HG02610 (cell line): Measurements from ENCODE around the gene DPF3.
"Not testable (repeated sequence)": the region's sequence is repeated elsewhere in the genome, so short reads cannot be mapped to it uniquely, and the experiment has no call there.

Experiments used
- ATAC-seq: cut with Tn5 transposase; IDR thresholded peaks from one replicate; pipeline ENCODE4 v1.9.1; 2021; ENCODE audit warnings: mild to moderate bottlenecking, moderate library complexity; ENCODE audit not compliant: unreplicated experiment

The DPF3 gene

DNA sequence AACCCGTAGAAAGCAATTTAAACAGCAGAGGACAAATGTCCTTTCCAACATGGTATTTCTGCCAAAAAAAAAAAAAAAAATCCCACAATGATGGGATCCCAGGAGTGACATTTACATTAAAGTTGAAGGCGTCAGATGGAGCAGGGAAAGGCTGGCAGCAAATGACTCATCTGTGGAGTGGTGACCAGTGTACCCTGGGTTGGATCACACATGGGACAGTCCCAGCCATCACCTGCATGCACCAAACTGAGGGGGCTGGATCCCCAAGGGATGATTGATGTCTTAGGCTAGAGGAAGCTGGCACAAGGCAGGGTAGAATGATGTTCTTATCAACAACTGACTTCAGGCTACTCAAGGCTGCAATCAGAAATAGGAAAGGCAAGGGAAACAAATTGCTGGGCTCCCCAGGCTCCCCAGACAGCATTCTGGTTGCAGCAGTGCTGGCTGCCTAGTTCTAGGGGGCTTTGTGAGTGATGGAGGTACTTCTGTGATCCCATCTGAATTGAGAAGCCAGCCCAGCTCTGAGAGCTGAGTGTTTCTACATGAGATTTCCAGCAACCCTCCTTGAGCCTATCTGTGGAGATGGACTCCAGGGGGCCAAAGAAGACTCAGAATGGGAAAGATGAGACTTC is 117.9 kb downstream of the DPF3 start:
- ATAC-seq = no peak

DNA sequence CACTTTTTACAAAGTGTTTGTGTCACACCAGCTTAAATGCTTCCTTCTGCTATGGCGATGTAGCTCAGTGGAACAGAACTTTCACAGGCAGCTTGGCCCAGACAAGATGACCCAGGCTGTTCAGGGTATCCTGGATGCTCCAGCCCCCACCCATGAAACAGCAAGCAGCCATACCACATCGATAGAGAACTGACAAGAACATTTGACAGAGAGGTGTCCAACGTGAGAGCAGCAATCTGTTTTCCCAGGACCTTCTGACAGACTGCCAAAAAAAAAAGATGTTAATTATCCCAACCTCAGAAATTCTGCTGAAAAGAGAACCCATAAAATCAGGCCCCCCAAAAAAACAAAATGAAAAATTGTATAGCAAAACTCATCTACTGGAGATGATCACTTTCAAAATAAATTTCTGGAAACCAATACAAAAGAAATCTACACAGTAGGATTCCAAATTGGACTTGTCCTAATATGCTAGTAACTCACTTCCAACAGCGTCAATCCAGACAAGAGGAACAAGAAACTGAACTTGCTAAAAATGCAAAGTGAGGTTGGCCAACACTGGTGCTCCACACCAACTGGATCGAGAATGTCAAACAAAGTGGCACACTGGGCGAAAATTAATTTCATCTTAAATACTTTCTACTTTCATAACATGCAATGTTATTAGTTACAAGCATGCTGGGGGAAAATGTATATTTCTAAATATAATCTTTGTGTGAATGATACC is 118.8 kb downstream of the DPF3 start:
- ATAC-seq = no peak

DNA sequence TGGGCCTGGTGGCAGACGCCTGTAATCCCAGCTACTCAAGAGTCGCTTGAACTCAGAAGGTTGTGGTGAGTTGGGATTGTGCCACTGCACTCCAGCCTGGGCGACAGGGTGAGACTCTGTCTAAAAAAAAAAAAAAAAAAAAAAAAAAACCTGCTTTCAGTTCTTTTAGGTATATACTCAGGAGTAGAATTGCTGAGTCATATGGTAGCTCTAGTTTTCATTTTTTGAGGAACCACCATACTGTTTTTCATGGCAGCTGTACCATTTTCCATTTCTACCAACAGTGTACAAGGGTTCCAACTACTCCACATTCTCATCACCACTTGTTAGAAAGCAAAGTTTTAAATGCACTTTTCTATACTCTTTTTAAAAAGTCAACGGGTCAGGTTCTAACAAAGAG is 119.8 kb downstream of the DPF3 start:
- no peak for ATAC-seq

DNA sequence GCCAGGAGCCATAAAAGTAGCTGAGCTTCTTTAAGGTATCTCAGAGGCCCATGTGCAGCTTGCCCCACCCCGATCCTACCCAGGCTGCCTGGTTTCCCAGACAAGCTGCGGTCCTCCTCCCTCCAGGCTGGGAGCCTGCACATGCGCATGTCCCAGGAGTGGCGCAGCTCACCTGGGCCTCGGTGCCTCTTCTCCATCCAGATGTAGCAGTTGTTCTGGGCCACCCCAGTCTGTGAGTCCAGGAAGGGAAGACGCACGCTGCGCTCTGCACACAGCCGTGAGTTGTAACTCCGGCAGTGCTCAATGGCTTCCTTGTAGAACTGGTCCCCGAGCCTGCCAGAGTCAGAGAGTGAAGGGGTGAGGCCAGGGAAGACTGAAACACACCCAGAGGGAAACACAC is 122.3 kb downstream of the DPF3 start:
- no peak for ATAC-seq

DNA sequence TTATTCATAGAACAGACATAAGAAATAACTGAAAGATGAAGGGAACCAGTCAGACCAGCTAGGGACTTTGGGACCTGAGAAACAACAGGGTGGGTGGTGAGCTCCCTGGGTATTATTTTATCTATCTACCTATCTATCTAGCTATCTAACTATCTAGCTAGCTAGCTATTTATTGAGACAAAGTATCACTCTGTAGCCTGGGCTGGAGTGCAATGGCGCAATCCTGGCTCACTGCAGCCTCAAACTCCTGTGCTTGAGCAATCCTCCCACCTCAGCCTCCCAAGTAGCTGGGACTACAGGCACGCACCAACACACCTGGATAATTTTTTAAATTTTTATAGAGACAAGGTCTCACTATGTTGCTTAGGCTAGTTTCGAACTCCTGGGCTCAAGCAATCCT is 127.6 kb downstream of the DPF3 start:
- ATAC-seq = no peak

DNA sequence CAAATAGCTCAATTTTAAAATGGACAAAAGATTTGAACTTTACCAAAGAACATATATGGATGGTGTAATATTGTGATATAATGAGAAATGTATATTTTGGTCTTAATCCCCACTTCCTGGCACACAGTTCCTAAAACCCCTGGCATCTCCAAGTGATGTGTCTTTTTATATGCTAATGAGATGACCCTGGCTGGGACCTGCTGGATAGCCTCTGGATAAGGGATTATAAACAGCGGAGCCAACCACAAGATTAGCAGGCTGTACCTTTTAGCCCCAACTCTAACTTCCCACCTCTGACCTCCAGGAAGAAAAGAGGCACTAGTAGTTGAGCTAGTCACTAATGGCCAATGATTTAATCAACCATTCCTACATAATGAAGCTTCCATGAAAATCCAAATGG is 130.0 kb downstream of the DPF3 start:
- no peak for ATAC-seq

DNA sequence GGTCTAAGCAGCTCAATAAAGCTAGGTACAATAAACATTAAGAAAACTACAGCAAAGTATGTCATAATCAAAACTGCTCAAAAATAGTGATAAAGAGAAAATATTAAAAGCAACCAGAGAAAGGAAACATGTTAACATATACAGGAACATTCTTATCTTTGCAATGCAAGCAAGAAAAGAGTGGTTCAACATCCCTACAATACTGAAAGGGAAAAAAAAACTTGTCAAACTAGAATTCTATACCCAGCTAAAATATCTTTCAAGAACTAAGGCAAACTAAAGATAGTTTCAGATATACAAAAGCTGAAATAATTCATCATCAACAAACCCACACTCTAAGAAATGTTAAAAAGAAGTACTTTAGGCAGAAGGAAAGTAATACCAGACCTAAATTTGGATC is 134.2 kb downstream of the DPF3 start:
- ATAC-seq = no peak

DNA sequence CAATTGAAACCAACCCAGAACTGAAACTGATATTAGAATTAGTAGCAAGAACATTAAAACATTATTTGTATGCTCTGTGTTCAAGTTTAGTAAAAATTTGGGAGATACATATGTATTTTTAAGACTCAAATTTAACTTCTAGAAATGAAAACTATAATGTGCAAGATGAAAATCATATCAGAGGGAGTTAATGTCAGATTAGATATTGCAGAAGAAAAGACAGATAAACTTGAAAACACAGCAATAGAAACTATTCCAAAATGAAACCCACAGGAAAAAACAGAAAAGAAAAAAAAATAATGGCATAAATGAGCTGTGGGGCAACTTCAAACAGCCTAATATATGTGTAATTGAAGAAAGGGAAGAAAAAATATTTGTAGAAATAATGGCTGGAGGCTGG is 134.9 kb downstream of the DPF3 start:
- no peak for ATAC-seq

DNA sequence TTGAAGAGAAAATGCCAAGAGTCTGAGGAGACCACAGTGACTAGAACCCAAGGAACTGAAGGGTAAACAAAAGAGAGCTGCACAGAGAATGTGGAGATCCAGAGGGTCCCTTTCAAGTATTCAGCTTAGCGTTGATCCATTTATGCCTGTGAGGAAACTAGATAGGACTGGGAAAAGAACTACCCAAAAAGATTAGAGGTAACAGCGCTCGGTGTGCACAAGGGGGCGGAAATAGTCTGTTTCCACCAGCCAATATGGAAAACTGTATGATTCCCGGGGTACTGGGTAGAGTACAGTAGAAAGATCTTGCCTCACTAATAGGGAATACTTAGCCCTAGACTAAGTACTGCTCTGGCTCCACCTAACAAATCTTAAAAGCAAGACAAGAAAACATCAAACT is 135.5 kb downstream of the DPF3 start:
- ATAC-seq = no peak

DNA sequence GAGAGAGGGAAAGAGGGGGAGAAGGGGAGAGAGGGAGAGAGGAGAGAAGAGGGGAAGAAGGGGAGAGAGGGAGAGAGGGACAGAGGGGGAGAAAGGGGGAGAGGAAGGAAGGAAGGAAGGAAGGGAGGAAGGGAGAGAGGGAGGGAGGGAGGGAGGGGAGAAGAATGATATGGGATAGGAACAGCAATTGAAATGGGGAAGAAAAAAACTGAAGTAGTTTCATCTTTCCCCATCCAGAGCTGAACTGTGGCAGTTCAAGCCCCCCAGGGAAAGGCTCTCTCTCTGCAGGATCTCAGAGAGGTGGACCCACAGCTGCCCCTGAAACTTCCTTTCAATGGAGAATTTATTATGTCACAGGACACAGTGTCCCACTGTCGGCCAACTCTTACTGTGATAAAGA is 136.9 kb downstream of the DPF3 start:
- no peak for ATAC-seq

DNA sequence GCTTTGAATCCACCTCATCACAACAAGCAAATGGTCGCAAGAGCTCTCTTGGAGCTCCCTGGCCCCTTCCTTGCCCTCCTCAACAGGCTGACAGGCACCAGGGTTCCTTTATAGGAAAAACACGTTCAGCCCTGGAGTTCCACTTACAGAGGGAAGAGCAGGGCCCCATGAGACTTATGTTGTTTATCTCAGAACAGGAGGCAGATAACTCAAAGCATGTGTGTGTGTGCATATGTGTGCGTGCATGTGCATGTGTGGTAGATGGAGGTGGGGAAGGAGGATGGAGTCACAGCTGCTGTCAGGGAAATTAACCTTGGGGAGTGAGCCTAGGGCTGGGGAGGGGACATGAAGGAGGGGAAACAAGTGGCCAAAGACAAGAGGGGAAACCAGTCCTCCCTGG is 138.1 kb downstream of the DPF3 start:
- no peak for ATAC-seq

DNA sequence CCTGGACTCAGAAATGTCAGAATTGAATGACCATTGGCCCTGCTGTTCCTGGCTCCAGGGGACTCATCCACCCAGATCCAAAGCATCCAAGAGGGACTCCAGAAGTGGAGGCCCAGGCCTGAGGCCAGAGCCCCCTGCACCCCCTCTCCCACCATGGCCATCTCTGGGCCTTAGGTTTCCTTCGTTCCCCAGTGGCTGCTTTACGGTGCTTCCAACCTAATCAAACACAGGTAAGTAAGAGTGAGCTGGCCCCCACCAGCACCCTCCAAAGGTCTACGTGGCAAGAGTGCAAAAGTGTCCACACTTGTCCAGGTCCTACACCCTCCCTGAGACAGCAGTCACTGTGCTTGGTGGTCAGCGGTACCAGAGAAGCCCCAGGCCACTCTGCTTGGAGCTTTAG is 139.0 kb downstream of the DPF3 start:
- no peak for ATAC-seq

DNA sequence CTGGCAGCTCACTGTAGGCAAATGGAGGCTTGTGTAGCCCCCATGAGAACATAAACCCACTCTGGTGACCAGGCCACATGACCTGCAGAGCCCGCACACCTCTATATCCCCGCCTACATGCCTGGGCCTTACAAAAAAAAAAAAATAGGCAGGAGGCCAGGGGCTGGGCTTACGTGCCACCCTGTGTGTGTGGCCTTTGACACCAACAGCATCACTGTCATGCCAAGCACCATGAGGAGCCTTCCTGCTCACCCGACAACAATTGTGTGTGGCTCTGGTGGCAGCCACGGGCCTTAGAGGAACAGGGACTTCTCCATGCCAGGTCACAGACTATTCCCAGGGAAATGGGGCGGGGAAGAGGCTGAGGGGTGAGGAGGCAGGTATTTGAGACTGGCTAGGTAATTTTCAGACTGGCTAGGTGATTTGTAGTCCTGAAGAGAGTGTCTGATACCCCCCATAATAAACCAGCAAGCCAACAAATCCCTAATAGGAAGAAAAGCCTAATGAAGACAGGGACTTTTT is 140.0 kb downstream of the DPF3 start:
- no peak for ATAC-seq

DNA sequence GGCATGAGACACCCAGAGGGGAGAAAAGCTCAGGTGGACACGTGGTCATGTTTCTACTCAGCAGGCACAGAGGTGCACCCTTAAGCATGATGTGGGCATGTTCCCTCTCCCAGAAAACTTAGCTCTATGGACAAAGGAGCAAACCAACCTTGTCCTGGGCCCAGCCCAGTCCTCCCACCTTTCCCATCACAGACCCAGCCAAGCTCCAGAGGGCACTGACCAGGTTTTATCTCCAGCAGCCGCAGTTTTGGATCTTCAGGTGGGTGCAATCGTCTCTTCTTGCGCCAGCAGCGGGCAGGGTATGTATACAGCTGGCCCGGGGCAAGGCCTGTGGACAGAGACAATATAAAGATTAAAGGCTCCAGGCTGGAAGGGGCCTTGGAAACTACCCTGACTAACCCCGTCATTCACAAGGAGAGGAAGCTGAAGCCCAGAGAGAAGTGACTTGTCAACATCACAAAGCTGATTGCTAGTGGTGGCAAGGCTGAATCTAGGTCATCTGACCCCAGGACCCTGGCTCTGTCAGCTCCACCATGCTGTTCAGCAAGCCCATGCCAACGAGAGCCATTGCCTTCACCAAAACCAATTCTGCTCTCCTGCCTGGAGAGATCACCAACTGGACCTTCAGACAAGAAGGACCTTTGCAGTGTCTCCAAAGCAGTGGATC is 140.7 kb downstream of the DPF3 start:
- ATAC-seq = no peak

DNA sequence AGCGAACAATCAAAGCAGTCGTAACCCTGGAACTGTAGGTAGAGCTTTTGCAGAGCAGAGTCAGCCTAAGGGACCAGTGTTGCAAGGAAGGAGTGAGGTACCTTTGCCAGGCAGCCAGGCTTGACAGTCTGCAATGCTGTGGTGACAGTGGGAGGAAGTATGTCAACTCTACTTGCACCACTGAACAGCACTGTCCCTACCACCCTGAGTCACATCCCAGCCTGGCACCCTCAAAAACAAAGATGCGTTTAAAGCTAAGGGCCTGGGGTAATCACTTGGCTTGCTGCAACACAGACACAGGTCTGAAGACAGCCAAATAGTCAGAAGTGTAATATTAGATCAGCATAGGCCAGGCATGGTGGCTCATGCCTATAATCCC is 141.9 kb downstream of the DPF3 start:
- no peak for ATAC-seq

DNA sequence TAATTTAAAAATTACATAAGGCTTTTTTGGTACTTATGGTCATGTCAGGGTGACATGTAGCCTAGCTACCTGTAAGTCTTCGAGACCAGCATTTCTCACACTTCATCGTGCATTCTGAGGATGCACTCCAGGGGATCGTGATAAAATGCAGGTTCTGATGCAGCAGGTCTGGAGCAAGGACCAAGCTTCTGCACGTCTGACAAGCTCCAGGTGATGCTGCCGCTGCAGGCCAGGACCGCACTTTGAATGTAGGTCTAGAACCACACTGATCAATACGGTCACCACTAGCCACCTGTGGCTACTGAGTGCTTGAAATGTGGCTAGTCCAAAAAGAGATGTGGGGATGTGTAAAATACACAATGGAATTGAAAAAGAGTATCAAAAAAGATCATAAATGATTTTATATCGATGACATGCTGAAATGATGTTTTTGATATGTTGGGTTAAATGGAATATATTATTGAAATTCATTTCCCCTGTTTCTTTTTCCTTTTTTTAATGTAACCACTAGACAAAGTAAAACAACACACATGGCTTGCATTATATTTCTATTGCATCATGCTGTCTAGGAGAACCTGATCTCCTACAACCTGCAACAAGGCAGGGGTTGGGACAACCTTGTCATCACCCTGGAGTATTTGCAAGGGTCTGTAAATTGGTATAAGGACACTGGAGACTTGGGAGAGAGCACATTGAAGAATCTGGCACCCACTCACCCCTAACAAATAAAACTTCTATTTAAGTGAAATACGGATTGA is 142.4 kb downstream of the DPF3 start:
- no peak for ATAC-seq

DNA sequence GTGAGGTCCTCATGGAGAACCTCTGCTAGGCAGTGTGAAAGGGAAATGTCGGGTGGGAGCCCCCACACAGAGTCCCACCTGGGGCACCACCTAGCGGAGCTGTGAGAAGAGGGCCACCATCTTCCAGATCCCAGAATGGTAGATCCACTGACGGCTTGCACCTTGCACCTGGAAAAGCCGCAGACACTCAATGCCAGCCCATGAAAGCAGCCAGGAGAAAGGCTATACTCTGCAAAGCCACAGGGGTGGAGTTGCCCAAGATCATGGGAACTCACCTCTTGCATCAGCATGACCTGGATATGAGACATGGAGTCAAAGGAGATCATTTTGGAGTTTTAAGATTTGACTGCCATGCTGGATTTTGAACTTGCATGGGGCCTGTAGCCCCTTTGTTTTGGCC is 145.0 kb downstream of the DPF3 start:
- not testable (repeated sequence) for ATAC-seq

DNA sequence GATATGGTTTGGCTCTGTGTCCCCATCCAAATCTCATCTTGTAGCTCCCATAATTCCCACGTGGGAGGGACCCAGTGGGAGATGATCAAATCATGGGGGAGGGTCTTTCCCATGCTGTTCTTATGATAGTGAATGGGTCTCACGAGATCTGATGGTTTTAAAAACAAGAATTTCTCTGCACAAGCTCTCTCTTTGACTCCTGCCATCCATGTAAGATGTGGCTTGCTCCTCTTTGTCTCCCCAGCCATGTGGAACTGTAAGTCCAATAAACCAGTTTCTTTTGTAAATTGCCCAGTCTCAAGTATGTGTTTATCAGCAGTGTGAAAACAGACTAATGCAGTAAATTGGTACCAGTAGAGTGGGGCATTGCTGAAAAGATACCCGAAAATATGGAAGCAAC is 146.2 kb downstream of the DPF3 start:
- no peak for ATAC-seq

DNA sequence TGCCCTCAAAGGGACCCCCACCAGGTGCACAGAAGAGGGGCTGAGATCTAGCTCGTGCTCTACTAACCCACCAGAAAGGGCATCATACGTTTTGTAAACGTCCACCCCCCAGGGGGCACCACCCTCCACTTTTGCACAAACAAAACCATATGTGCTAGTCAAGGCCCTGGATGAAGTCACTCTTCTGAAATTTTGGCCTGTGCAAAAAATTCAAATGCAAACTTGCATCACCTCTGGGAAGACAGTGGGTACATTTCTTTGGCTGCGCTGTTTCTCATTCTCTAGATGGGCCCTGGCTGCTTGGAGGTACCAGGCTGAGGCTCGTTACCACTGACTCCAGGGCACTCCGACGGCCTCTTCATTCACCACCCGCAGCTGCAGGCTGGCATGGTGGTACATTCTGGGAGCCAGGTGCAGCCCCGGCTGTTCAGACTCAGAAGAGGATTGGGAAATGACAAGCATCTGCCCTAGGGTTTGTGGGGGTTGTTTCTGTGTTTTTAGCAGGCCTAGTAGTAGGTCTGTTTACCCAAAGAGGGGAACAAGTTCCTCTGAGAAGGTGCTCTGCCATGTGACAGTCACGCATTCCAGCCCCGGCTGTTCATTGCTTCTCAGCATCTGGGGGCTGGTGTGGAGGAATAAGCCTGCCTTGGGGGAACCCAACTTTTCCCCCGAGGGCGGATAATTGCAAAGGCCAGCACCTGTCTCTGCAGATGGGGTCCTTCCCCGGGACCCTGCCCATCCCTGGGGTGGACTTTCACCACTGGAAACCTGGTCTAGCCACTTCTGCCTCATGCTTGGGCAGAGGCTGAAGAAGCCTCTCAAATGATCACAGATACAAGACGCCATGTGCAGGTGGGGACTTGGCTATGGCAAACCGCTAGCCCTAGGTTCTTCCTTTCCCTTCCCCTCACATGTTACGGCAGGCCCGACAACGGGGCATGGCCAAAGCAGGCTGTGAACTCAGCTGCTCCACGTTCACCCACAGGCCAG is 147.6 kb downstream of the DPF3 start:
- no peak for ATAC-seq

DNA sequence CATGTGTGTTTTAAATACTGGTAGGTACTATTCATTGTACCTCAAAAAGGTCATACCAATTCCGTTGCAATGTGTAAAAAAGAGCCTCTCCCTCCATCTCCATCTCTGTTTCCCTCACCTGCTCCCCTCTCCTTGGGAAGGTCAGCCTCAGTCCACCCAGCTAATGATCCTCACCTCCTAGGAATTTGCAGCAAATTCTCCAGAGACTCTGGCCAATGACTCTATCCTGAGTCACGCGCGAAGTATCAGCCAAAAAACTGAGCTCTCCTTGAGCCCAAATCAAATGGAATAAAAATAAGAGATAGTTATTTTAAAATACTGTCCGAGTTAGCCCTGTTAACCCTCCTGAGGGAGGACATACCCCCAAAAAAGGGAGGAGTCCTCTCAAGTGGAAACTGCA is 148.4 kb downstream of the DPF3 start:
- ATAC-seq = no peak
